RPMI7951 (cell line): ENCODE data around the gene ERVW-1. TPM values are rescaled to one million over a fixed set of nuclear protein-coding genes. Genes with fewer than 3 reads are reported as not detected.
A peak's percentile ranks its signal among the peaks of the same experiment; 100 is the strongest.

ENCODE experiments used
- DNase-seq: peaks from one replicate; pipeline ENCODE4 v3.0.0-alpha.2; 2012; ENCODE audit warnings: low read depth
- total RNA-seq: library from RNA; depleted of rRNA; stranded (reverse); fragments of >200 nt; shearing (Covaris generic); gene quantifications from 2 replicates; pipeline ENCODE4 v1.2.3, GENCODE V29; 2014; rRNA removed

The ERVW-1 gene
- total RNA-seq, 1 experiment from 2014 or later: not detected

DNA sequence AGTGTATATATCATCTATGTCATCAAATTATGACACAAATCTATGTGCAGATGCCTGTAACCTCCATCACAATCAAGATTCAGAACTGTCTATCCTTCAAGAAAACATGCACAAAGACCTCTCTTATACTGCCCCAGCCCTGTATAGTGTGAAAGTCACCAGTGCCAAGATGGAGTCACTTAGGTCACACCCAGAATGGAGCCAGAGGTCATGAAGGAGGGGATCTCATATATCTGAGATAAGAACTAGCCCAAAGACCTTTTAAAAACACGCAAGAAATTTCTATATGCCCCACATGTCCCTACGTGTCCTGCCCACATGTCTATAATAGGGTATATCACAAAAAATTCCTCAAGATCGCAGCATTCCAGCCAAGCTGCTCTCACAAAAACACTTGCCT is 50.6 kb downstream of the ERVW-1 start:
- DNase-seq: no peak

DNA sequence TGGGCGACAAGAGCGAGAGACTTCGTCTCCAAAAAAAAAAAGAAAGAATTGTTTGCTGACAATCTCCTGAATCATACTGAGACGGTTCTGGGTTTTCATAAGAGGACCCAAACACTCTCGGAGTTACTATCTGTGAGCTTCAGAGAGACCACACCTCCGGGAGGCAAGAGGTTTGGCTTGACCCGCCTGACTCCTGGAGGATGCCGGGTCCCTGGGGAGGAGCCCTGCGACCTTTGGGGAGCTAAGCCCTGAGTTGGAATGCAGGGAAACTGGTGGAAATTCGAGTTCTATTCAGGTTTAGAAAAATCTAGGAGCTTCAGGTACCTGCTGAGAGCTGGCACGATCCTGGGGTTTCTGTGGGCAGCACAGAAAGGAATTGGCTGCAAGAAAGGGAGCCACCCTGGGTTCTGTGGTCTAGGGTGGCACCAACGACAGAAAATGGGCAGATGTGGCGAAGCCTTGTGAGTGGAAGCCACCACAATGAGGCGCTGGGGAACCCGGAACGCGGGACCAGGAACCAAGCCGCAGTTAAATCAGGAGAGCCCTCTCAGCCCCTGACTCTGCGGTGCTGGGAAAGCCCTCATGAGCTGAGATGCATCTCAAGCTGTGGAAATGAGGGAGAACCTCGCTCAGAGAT is 52.3 kb downstream of the ERVW-1 start:
- peak; percentile 9 for DNase-seq

DNA sequence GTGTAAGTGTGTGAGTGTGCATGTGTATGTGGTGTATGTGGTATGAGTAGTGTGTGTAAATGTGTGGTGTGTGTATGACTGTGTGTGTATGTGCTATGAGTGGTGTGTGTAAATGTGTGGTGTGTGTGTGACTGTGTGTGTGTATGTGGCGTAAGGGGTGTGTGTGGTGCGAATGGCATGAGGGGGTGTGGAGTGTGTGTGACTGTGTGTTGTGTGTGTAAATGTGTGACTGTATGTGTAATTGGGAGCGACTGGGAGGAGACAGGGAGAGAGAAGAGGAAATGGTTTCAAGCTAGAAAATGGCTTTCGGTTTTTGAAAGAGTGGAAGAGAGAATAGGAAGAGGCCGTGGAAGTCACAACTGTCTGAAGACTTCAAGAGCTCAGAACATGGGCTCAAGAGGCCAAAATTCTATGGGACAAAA is 54.0 kb downstream of the ERVW-1 start:
- DNase-seq: no peak

DNA sequence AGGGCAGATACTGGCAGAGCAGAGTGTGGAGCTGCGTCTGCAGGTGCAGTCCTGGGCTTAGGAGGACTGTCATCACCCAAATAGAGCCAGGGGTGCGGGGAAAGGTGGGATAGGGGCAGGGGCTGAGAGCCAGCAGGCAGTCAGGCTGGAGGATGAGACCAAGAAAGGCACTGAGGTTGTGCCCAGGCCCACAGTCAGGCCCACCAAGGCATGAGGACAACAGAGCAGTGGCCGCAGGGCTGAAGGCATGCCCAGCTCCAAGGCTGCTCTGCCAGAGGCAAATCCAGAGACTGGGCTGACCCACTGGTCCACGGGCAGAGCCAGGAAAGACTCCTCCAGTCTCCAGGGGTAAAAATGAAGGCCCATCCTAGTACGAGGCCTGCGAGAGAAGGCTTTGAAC is 54.8 kb downstream of the ERVW-1 start:
- DNase-seq: no peak

DNA sequence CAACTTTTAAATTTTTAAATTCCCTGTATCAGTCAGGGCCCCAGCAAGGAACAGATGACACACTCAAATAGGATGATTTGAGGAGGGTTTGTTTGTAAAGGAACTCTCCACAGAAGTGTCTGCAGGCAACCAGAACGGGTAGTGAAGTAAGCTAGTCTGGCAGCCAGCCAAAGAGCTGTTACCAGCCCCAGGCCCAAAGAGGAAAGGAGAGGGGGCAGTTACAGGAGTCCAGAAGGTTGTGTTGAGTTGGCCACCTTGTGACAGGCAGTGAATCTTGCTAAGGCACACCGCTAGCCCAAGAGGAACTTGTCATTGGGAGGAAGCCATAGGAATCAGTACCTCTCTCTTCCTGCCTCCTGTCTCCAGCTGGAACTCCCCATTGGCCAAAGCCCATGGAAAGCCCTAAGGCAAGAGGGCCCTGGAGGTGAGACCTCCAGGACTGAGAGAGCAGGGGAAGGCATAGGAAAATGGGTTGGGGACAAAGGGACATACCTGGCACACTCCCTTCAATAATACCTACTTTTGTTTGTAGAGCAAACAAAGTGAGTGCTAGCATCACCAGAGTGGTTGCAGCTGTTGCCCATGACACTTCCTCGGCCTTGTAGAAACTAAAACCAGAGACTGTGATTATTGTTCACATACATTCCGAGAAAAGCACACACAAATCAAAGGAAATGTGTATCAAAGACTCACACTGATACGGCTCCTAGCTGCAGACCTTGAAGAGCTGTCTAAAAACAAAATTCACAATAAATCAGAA is 55.9 kb downstream of the ERVW-1 start:
- no peak for DNase-seq

Other genes starting within 250 kb of the ERVW-1 start
- 37.5 and 54.1 TPM in 2 replicates for gene KRIT1, start 232.0 kb downstream of the ERVW-1 start, total RNA-seq
- 36.6 and 50.7 TPM in 2 replicates for gene ANKIB1, start 232.0 kb downstream of the ERVW-1 start, total RNA-seq
- gene GATAD1, start 30.5 kb downstream of the ERVW-1 start, total RNA-seq: 14.1 and 15.9 TPM in 2 replicates
- gene PEX1, start 50.6 kb upstream of the ERVW-1 start, total RNA-seq: 11.6 and 13.2 TPM in 2 replicates
- gene RBM48, start 50.8 kb upstream of the ERVW-1 start, total RNA-seq: 9.2 and 9.6 TPM in 2 replicates
- 13.4 and 13.5 TPM in 2 replicates for gene FAM133B, start 112.4 kb upstream of the ERVW-1 start, total RNA-seq